Endothelial cell of umbilical vein (primary cell): Measurements from ENCODE around the gene TPO. TPM values are rescaled to one million over a fixed set of nuclear protein-coding genes. Genes with fewer than 3 reads are reported as not detected.

Experiments
- BruUV-seq: library from RNA; stranded (reverse); fragments of 400-500 nt; replicated peaks from 2 replicates; lab custom pipeline; 2021; lab: Mats Ljungman, UMichigan
- CTCF ChIA-PET: fragments of 300-600, 350-600 bp; sonication (Branson Sonifier 250); formaldehyde crosslinking; loops from one replicate; lab custom pipeline; 2021; ENCODE audit warnings: antibody characterized with exemption, inconsistent platforms; lab: Charles Lee
- POLR2A ChIA-PET: fragments of 300-600, 350-600 bp; sonication (Branson Sonifier 250); formaldehyde crosslinking; loops from one replicate; lab custom pipeline; 2021; ENCODE audit warnings: antibody characterized with exemption, inconsistent platforms; lab: Charles Lee
- DNase-seq: peaks from one replicate; pipeline ENCODE4 v3.0.0-alpha.2; 2011; ENCODE audit warnings: low read depth, low spot score
- FAIRE-seq: peaks from 2 replicates; lab custom pipeline; 2011; peaks lifted over from hg19 to GRCh38; lab: Jason Lieb, UNC
- H2AFZ ChIP-seq: 2 replicates; pipeline ENCODE4 v1.6.0; 2012; ENCODE audit warnings: low read depth, low read length, control low read depth, inconsistent platforms
- H3K27ac ChIP-seq: 2 replicates; pipeline ENCODE4 v1.5.1; 2011; ENCODE audit warnings: low read depth, mild to moderate bottlenecking, control low read depth, low read length, moderate library complexity; ENCODE audit not compliant: insufficient read depth
- H3K27me3 ChIP-seq, 2 experiments: 2 replicates each; pipeline versions ENCODE4 v1.6.0 to v1.6.1; 2011; ENCODE audit warnings: low read length in 2 of 2, mixed read lengths in 1 of 2; ENCODE audit not compliant: control insufficient read depth in 2 of 2, insufficient read depth in 2 of 2
- H3K36me3 ChIP-seq, 2 experiments: 2 replicates in 1 of 2; 3 replicates in 1 of 2; pipeline ENCODE4 v1.5.1; 2011; ENCODE audit warnings: low read length in 2 of 2, mild to moderate bottlenecking in 1 of 2, moderate library complexity in 1 of 2; ENCODE audit not compliant: control insufficient read depth in 2 of 2, insufficient read depth in 2 of 2; ENCODE audit errors: extremely low read depth in 1 of 2
- H3K4me1 ChIP-seq: 3 replicates; pipeline ENCODE4 v1.5.1; 2011; ENCODE audit warnings: mild to moderate bottlenecking, low read length; ENCODE audit not compliant: control insufficient read depth, insufficient read depth; ENCODE audit errors: extremely low read depth
- H3K4me2 ChIP-seq: 2 replicates; pipeline ENCODE4 v1.6.1; 2011; ENCODE audit warnings: low read length, control low read depth, mixed read lengths; ENCODE audit not compliant: insufficient read depth
- H3K4me3 ChIP-seq, 3 experiments: fragments of 200-600 bp in 1 of 3; sonication (generic), shearing (Covaris generic) in 1 of 3; replicated peaks in 1 of 3; 2 replicates each; pipeline ENCODE4 v1.5.1; 2011 to 2016; ENCODE audit warnings: control low read depth in 3 of 3, low read length in 3 of 3, mild to moderate bottlenecking in 2 of 3, inconsistent platforms in 1 of 3, low read depth in 1 of 3, moderate library complexity in 1 of 3; ENCODE audit not compliant: insufficient read depth in 1 of 3
- H3K79me2 ChIP-seq: 2 replicates; pipeline ENCODE4 v1.6.0; 2012; ENCODE audit warnings: low read length, inconsistent platforms; ENCODE audit not compliant: control insufficient read depth, insufficient read depth
- H3K9ac ChIP-seq: replicated peaks from 2 replicates; pipeline ENCODE3; 2011; ENCODE audit warnings: low read length, control low read depth; ENCODE audit not compliant: insufficient read depth; ENCODE audit errors: extremely low read depth
- H3K9me1 ChIP-seq: replicated peaks from 3 replicates; pipeline ENCODE4 v1.6.0; 2011; ENCODE audit warnings: mild to moderate bottlenecking, low read length; ENCODE audit not compliant: control insufficient read depth, insufficient read depth; ENCODE audit errors: extremely low read depth
- H3K9me3 ChIP-seq: replicated peaks from 2 replicates; pipeline ENCODE4 v1.5.1; 2012; ENCODE audit warnings: low read length, inconsistent platforms; ENCODE audit not compliant: control insufficient read depth, insufficient read depth
- H4K20me1 ChIP-seq: replicated peaks from 2 replicates; pipeline ENCODE3; 2011; ENCODE audit warnings: mild to moderate bottlenecking, low read length; ENCODE audit not compliant: control insufficient read depth, insufficient read depth; ENCODE audit errors: extremely low read depth
- CTCF ChIP-seq, 2 donors: IDR thresholded peaks; 1 replicate in 1 of 2; 2 replicates in 1 of 2; pipeline ENCODE4 v1.5.1; 2011; ENCODE audit warnings: low read length in 2 of 2, mild to moderate bottlenecking in 2 of 2, moderate library complexity in 2 of 2, control low read depth in 1 of 2, inconsistent platforms in 1 of 2, low read depth in 1 of 2; ENCODE audit not compliant: insufficient read depth in 1 of 2; ENCODE audit errors: extremely low read depth in 1 of 2
- EZH2 ChIP-seq: IDR thresholded peaks from 2 replicates; pipeline ENCODE4 v1.6.1; 2012; ENCODE audit warnings: borderline replicate concordance, low read depth, mild to moderate bottlenecking, moderate library complexity, low read length, inconsistent platforms; ENCODE audit not compliant: severe bottlenecking
- FOS ChIP-seq: IDR thresholded peaks from 2 replicates; pipeline ENCODE4 v1.6.1; 2011; ENCODE audit warnings: mild to moderate bottlenecking, low read length, moderate library complexity, borderline replicate concordance; ENCODE audit not compliant: insufficient read depth
- GATA2 ChIP-seq: IDR thresholded peaks from 2 replicates; pipeline ENCODE4 v1.7.0; 2011; ENCODE audit warnings: low read depth, mild to moderate bottlenecking, moderate library complexity, mixed read lengths, low read length; ENCODE audit not compliant: insufficient read length, insufficient read depth
- JUN ChIP-seq: IDR thresholded peaks from 2 replicates; pipeline ENCODE4 v1.6.1; 2011; ENCODE audit warnings: borderline replicate concordance, low read depth; ENCODE audit not compliant: insufficient read length, insufficient read depth
- MAX ChIP-seq: IDR thresholded peaks from 2 replicates; pipeline ENCODE4 v1.6.1; 2011; ENCODE audit not compliant: insufficient read depth, insufficient read length
- MYC ChIP-seq: IDR thresholded peaks from one replicate; pipeline ENCODE4 v1.6.1; 2011; ENCODE audit warnings: mild to moderate bottlenecking, low read depth, low read length
- POLR2A ChIP-seq: IDR thresholded peaks from 2 replicates; pipeline ENCODE4 v1.6.1; 2012; ENCODE audit warnings: low read depth, mild to moderate bottlenecking, control low read depth, low read length
- POLR2AphosphoS5 ChIP-seq: IDR thresholded peaks from 2 replicates; pipeline ENCODE4 v1.6.1; 2012; ENCODE audit warnings: low read depth, mild to moderate bottlenecking, control low read depth, low read length, moderate library complexity; ENCODE audit not compliant: insufficient read depth
- dilution Hi-C: fragments of 300-500 bp; cut with MboI; formaldehyde crosslinking; loops from one replicate; pipeline ENCODE4 v1.15.0; 2019; ENCODE audit warnings: low sequenced_read_pairs; ENCODE audit not compliant: extremely low pct_ligation_motif_present
- intact Hi-C: fragments of 100-400 bp; cut with micrococcal nuclease; formaldehyde crosslinking; loops from one replicate; pipeline ENCODE4 v1.10.0; 2022
- polyA plus RNA-seq, 4 experiments: library from polyadenylated mRNA; depleted of rRNA in 3 of 4; stranded (reverse) in 3 of 4; unstranded in 1 of 4; fragments of >200 nt; gene quantifications; 2 replicates each; pipeline versions ENCODE4 v1.2.1 to v1.2.3, GENCODE V29; 2011 to 2012; ENCODE audit warnings: missing spikeins in 1 of 4
- total RNA-seq: library from RNA; stranded (reverse); gene quantifications from 2 replicates; pipeline ENCODE4 v1.2.3, GENCODE V29; 2021

TPO gene
- total and polyA plus RNA-seq, 2 donors (not counting 3 experiments of a cell fraction or from before 2014, with no cell fraction given): not detected

- FAIRE-seq (no peak), DNase-seq (no peak)
- Histone ChIP-seq H4K20me1 (no peaks in the 10 kb centered on the region), H3K27me3 (no peaks in the 10 kb centered on the region), H2AFZ (no peak overlapping the region), H3K27ac (no peak overlapping the region), H3K4me2 (no peak overlapping the region), H3K9ac (no peak overlapping the region), H3K4me3 (no peak overlapping the region), H3K79me2 (no peaks in the 10 kb centered on the region), H3K36me3 (no peaks in the 10 kb centered on the region), H3K9me3 (no peaks in the 10 kb centered on the region), H3K9me1 (no peaks in the 10 kb centered on the region), H3K4me1 (no peaks in the 10 kb centered on the region)
- intact Hi-C loops: no loop called here
- TF ChIP-seq POLR2AphosphoS5: no peak
- TF ChIP-seq GATA2: no peak
- no peak for TF ChIP-seq FOS
- no peak for TF ChIP-seq JUN
- TF ChIP-seq POLR2A: no peak
- no peak for TF ChIP-seq EZH2
- TF ChIP-seq CTCF (IDR thresholded peaks at IDR 0.05; ENCODE audit: extremely low read depth in 1 of 2, insufficient read depth in 1 of 2, low read depth in 1 of 2, low read length in 2 of 2): no peak
- TF ChIP-seq MAX: no peak
- TF ChIP-seq MYC: no peak
- dilution Hi-C loops: no loop called here
- ChIA-PET POLR2A (no interaction called here), CTCF (no interaction called here)
- BruUV-seq: no TSS peak
These were observed 66.1 kb downstream of the TPO start for GRCh38 chr2:1479346-1479745.
